Measurements from ENCODE around the gene IGFBP6. TPM values are rescaled to one million over a fixed set of nuclear protein-coding genes. Genes with fewer than 3 reads are reported as not detected.

Gene IGFBP6
- total and polyA plus RNA-seq, 9 of the 15 experiments (the other 6 are each of a cell fraction or from before 2014, with no cell fraction given): 0.15 to 1.4 (median 0.54) TPM

DNA sequence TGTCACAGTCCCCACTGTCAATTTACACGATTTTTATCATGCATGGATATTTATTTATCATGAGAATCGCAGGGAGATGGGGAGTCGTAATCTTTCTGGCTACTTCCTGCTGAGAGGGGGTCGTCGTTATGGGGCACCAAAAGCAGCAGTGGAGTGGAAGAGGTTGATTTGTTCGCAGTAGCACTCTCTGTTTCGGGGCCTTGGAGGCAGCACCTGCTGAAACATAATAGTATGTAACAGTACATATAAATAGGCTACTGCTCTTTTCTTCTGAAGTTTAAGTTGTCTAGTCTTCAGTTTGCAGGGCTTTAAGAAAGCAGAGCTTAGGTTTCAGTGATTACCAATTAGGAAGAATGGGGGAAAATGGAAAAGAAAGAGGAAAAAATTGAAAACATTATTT lies 9.7 kb downstream of the IGFBP6 start:
- peaks cover 14 to 23% of the 10 kb centered on the region in 2 experiments for H3K4me1 ChIP-seq (replicated peaks in 1 of 2; ENCODE audit: control insufficient read depth in 2 of 2, insufficient read depth in 2 of 2, low read length in 2 of 2)
- no peak overlapping the region for H3K4me2 ChIP-seq (ENCODE audit: insufficient read depth, low read length)
- DNase-seq (ENCODE audit: extremely low read depth in 1 of 4, low spot score in 3 of 4) (peak in 1 of 4 experiments; percentile 2), FAIRE-seq (no peak), ATAC-seq (no peak)
- ChIA-PET POLR2A (interaction anchor here (0.9 kb wide), 1 partner anchor 13 kb away, joined by 3 read pairs; no protein-coding TSS in a partner anchor), CTCF (ENCODE audit: low intra/inter-chr PET ratio) (no interaction called here)
- no peaks in the 10 kb centered on the region for H3K9me3 ChIP-seq (replicated peaks; ENCODE audit: control insufficient read depth, insufficient read depth, low read depth, low read length)
- intact Hi-C loops (cut with micrococcal nuclease): no loop called here
- no peak overlapping the region for H3K9ac ChIP-seq (ENCODE audit: insufficient read depth in 1 of 2, low read depth in 2 of 2, low read length in 2 of 2)
- no peak for TF ChIP-seq PTRF (tag; IDR thresholded peaks at IDR 0.05)
- no peak for TF ChIP-seq SIN3A (IDR thresholded peaks at IDR 0.05; ENCODE audit: borderline replicate concordance in 2 of 2, control insufficient read depth in 1 of 2, low read depth in 2 of 2, low read length in 2 of 2)
- no peak for TF ChIP-seq RBFOX2 (IDR thresholded peaks at IDR 0.05; ENCODE audit: low read depth, low read length)
- no peak for TF ChIP-seq ZNF830 (CRISPR knock-in tag; IDR thresholded peaks at IDR 0.05)
- no peak for TF ChIP-seq ZNF551 (CRISPR knock-in tag; IDR thresholded peaks at IDR 0.05)
- TF ChIP-seq NONO (IDR thresholded peaks at IDR 0.05; ENCODE audit: low read depth in 2 of 2, low read length in 1 of 2): no peak
- no peak for TF ChIP-seq E2F3 (CRISPR knock-in tag; IDR thresholded peaks at IDR 0.05)
- TF ChIP-seq SNIP1 (IDR thresholded peaks at IDR 0.05; ENCODE audit: low read depth): no peak
- no peak for TF ChIP-seq BHLHE40 (IDR thresholded peaks at IDR 0.05; ENCODE audit: low read length)
- TF ChIP-seq, protein P1, sequence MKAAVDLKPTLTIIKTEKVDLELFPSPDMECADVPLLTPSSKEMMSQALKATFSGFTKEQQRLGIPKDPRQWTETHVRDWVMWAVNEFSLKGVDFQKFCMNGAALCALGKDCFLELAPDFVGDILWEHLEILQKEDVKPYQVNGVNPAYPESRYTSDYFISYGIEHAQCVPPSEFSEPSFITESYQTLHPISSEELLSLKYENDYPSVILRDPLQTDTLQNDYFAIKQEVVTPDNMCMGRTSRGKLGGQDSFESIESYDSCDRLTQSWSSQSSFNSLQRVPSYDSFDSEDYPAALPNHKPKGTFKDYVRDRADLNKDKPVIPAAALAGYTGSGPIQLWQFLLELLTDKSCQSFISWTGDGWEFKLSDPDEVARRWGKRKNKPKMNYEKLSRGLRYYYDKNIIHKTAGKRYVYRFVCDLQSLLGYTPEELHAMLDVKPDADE (conservative IDR thresholded peaks at IDR 0.05; ENCODE audit: control insufficient read depth, low read depth, low read length): no peak
- TF ChIP-seq MYBL2 (IDR thresholded peaks at IDR 0.05; ENCODE audit: low read depth): no peak
- no peak for TF ChIP-seq MYBL2 (CRISPR knock-in tag; IDR thresholded peaks at IDR 0.05; ENCODE audit: borderline replicate concordance)
- no peak for TF ChIP-seq ZNF583 (CRISPR knock-in tag; IDR thresholded peaks at IDR 0.05)
- TF ChIP-seq, protein P2, sequence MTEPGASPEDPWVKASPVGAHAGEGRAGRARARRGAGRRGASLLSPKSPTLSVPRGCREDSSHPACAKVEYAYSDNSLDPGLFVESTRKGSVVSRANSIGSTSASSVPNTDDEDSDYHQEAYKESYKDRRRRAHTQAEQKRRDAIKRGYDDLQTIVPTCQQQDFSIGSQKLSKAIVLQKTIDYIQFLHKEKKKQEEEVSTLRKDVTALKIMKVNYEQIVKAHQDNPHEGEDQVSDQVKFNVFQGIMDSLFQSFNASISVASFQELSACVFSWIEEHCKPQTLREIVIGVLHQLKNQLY (CRISPR knock-in tag; conservative IDR thresholded peaks at IDR 0.05): no peak
- no peak overlapping the region for H3K27ac ChIP-seq (ENCODE audit: extremely low read depth, low read depth, low read length)
- H3K27me3 ChIP-seq (ENCODE audit: control insufficient read depth in 2 of 2, insufficient read depth in 2 of 2, low read length in 2 of 2): no peaks in the 10 kb centered on the region; a peak in 1 of 5 replicates
- H3K9me1 ChIP-seq (ENCODE audit: control insufficient read depth, insufficient read depth, low read length): no peaks in the 10 kb centered on the region
- H3K4me3 ChIP-seq: no peak overlapping the region
- H3K79me2 ChIP-seq (ENCODE audit: control insufficient read depth, insufficient read depth, low read length): no peaks in the 10 kb centered on the region
- in situ Hi-C loops (cut with MboI): no loop called here
- WGBS (ENCODE audit: insufficient coverage, low coverage, missing lambda C conversion rate): 29% methylated on average over 7 of the region's 7 CpGs
- H3K36me3 ChIP-seq (ENCODE audit: control insufficient read depth, insufficient read depth, low read length): no peaks in the 10 kb centered on the region
- no peaks in the 10 kb centered on the region for H4K20me1 ChIP-seq (replicated peaks; ENCODE audit: control insufficient read depth, insufficient read depth, low read length)
- H2AFZ ChIP-seq (ENCODE audit: low read depth, low read length): peak overlapping the region; percentile 64; the same call in 1 of the 2 replicates
- BruUV-seq (replicated peaks): no TSS peak
